Activated CD4-positive, alpha-beta T cell treated with anti-CD3 and anti-CD28 coated beads, Interleukin-2, amount 10 ng/mL, durations not matched to agents 7 days and 5 days (primary cell): ENCODE measurements around the gene WASF2. TPM values are rescaled to one million over a fixed set of nuclear protein-coding genes. Genes with fewer than 3 reads are reported as not detected.
"Not testable (repeated sequence)": the region's sequence is repeated elsewhere in the genome, so short reads cannot be mapped to it uniquely, and the experiment has no call there.

Experiments
- CTCF ChIA-PET: fragments of 350-600 bp; sonication (Branson Sonifier 250); formaldehyde crosslinking; loops from one replicate; lab custom pipeline; 2021; ENCODE audit warnings: antibody characterized with exemption; lab: Charles Lee
- POLR2A ChIA-PET: fragments of 350-600 bp; sonication (Branson Sonifier 250); formaldehyde crosslinking; loops from one replicate; lab custom pipeline; 2021; ENCODE audit warnings: antibody characterized with exemption; lab: Charles Lee
- DNase-seq: peaks from one replicate; pipeline ENCODE4 v3.0.0-alpha.2; 2020
- H3K27ac Mint-ChIP-seq: one replicate; pipeline ENCODE4 v1.8.0; 2021; ENCODE audit warnings: mild to moderate bottlenecking, moderate library complexity, mixed read lengths
- H3K27me3 Mint-ChIP-seq: one replicate; pipeline ENCODE4 v1.8.0; 2021; ENCODE audit warnings: mixed read lengths
- H3K36me3 Mint-ChIP-seq: one replicate; pipeline ENCODE4 v1.8.0; 2021; ENCODE audit warnings: low read depth, mixed read lengths
- H3K4me1 Mint-ChIP-seq: one replicate; pipeline ENCODE4 v1.8.0; 2021; ENCODE audit warnings: mixed read lengths
- H3K4me3 Mint-ChIP-seq: one replicate; pipeline ENCODE4 v1.8.0; 2021; ENCODE audit warnings: mild to moderate bottlenecking, moderate library complexity, mixed read lengths
- H3K9me3 Mint-ChIP-seq: one replicate; pipeline ENCODE4 v1.8.0; 2021; ENCODE audit warnings: mixed read lengths
- total RNA-seq, 2 experiments: library from RNA; stranded (reverse); gene quantifications; one replicate each; pipeline ENCODE4 v1.2.3, GENCODE V29; 2021

Gene WASF2
- total RNA-seq, 2 experiments from 2014 or later = 137 to 143 TPM

DNA sequence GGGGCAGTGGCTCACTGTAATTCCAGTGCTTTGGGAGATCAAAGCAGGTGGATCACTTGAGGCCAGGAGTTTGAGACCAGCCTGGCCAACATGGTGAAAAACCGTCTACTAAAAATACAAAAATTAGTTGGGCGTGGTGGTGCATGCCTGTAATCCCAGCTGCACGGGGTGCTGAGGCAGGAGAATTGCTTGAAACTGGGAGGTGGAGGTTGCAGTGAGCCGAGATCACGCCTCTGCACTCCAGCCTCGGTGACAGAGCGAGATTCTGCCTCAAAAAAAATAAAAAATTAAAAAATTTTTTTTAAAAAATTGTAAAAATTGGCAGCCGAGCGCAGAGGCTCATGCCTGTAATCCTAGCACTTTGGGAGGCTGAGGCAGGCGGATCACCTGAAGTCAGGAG lies 31.4 kb downstream of the WASF2 start:
- not testable (repeated sequence) for H3K27ac Mint-ChIP-seq, H3K4me3 Mint-ChIP-seq, DNase-seq, H3K27me3 Mint-ChIP-seq, H3K9me3 Mint-ChIP-seq
- peaks cover 34% of the 10 kb centered on the region for H3K4me1 Mint-ChIP-seq
- H3K36me3 Mint-ChIP-seq = peaks cover 11% of the 10 kb centered on the region
- CTCF ChIA-PET = interaction anchor here (0.8 kb wide), 1 partner anchor 65 kb away, joined by 3 read pairs; no protein-coding TSS in a partner anchor
- POLR2A ChIA-PET = interaction anchor here (0.7 kb wide), 1 partner anchor 30 kb away, joined by 4 read pairs; no protein-coding TSS in a partner anchor

DNA sequence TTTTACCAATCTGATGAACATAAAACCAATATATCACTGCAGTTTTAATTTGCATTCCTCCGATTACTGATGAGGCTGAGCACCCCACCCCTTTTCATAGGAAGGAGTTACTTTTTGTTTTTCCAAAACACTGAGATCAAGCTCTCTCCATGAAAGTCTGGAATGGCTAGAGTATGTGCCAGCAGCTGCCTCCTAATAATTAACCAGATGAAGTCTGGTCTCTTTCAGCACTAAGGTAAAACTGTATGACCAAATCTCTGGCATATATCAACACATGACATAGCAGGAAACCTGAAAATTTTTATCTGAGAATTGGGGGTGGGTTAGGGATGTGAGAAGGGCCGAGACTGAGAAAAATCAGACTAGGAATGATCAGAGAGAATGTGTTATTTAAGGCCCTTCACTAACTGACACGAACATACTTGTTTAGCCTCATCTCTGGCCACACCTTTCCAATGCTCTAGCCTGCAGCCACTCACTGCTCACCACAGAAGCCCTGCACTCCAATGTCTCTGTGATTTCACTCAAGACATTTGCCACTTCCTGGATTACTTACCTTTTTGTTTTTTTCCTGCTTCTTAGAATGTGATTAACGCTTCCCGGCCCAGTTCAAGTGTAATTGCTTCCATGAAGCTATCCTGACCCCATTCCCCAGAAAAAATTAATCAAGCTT lies 34.7 kb downstream of the WASF2 start:
- CTCF ChIA-PET = interaction anchor here (0.6 to 1.6 kb wide), 9 partner anchors 10 to 209 kb away, joined by 3 read pairs; partner anchors contain the start of gene WASF2
- Mint-ChIP-seq H3K4me1 (peaks cover 41% of the 10 kb centered on the region), H3K4me3 (peak overlapping the region; percentile 31), H3K27me3 (no peaks in the 10 kb centered on the region), H3K27ac (peak overlapping the region; percentile 85), H3K9me3 (no peaks in the 10 kb centered on the region), H3K36me3 (peaks cover 17% of the 10 kb centered on the region)
- POLR2A ChIA-PET = interaction anchor here (0.6 kb wide), 1 partner anchor 24 kb away, joined by 3 read pairs; no protein-coding TSS in a partner anchor
- peak; percentile 50 for DNase-seq

DNA sequence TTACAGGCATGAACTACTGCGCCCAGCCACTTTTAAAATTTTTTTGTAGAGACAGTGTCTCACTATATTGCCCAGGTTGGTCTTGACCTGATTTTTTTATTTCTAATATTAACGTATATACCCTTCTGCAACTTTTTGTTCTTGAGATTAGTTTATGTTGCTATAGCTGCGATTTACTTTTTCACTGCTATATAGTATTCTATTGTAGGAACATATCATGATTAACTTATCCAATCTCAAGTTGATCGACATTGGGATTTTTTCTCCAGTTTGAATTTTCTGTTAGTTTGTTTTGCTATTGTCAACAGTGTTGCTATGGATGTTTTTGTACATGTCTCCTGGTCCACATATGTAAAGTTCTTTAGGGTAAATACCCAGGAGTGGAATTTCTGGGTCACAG lies 35.4 kb downstream of the WASF2 start:
- CTCF ChIA-PET = interaction anchor here (0.8 to 1.5 kb wide), 6 partner anchors 11 to 209 kb away, joined by 3 to 4 read pairs (median 3); no protein-coding TSS in a partner anchor
- POLR2A ChIA-PET = no interaction called here
- Mint-ChIP-seq H3K27me3 (no peaks in the 10 kb centered on the region), H3K4me3 (no peak overlapping the region), H3K27ac (peak overlapping the region; percentile 85), H3K36me3 (peaks cover 23% of the 10 kb centered on the region), H3K4me1 (peaks cover 41% of the 10 kb centered on the region), H3K9me3 (no peaks in the 10 kb centered on the region)
- DNase-seq = no peak

DNA sequence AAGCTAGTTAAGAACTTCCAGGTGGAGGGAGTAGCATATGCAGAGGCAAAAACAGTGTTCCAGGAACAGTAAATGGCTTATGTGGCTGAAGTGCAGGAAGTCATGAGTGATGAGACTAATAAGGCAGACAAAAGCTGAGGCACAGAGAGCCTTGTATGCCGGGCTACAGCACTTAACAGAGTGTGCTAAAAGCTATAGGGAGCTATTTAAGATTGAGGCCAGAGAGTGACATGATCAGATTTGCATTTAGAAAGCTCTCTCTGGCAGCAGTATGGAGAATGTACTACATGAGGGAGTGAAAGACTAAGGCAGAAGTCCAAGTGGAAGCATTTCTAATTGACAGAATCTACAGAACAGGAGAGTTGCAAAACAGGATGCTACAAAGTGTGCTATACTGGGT lies 38.6 kb downstream of the WASF2 start:
- H3K4me3 Mint-ChIP-seq = no peak overlapping the region
- no peaks in the 10 kb centered on the region for H3K27me3 Mint-ChIP-seq
- peaks cover 48% of the 10 kb centered on the region for H3K4me1 Mint-ChIP-seq
- H3K36me3 Mint-ChIP-seq = peaks cover 37% of the 10 kb centered on the region
- ChIA-PET CTCF (interaction anchor here (0.9 to 1.7 kb wide), 5 partner anchors 11 to 18 kb away, joined by 3 to 6 read pairs (median 4); no protein-coding TSS in a partner anchor), POLR2A (no interaction called here)
- peak overlapping the region; percentile 22 for H3K27ac Mint-ChIP-seq
- no peaks in the 10 kb centered on the region for H3K9me3 Mint-ChIP-seq
- no peak for DNase-seq

DNA sequence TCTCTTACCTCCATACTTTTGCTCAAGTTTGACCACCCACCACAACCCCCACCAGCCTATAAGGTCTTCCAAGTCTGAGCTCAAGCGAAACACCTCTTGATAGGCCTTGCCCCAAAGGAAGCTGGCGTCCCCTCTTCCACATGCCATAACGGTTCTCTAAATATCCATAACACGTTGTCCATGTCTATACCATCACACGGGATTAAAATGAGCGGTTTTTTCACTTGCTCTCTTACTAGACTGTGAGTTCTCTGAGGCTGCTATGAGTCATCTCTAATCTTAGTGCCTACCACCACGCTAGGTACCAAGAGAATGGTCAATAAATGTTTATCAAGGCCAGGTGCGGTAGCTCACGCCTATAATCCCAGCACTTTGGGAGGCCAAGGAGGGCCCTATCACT lies 41.0 kb downstream of the WASF2 start:
- Mint-ChIP-seq H3K9me3 (no peaks in the 10 kb centered on the region), H3K36me3 (peaks cover 35% of the 10 kb centered on the region), H3K27ac (no peak overlapping the region), H3K4me3 (no peak overlapping the region), H3K27me3 (no peaks in the 10 kb centered on the region), H3K4me1 (peaks cover 45% of the 10 kb centered on the region)
- POLR2A ChIA-PET = no interaction called here
- CTCF ChIA-PET = interaction anchor here (1.0 to 1.6 kb wide), 2 partner anchors 15 to 69 kb away, joined by 3 to 5 read pairs; no protein-coding TSS in a partner anchor
- DNase-seq = no peak

DNA sequence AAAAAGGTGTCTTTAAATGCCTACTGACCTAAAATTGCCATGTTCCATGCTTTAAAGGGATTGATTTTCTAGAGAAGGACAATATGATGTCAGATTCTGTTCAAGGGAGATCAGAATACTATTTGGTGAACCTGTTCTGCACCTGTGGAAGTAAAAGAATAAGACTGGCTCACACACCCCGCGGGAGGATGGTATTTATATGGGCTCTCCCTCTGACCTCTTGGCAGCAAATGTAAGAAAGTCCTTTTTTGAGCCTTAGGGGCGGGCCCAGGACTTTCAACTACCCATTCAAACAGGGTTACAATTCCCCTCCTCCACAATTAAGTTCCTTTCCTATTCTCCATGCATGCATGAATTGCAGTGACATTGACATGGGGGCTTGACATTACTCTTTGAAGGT lies 42.1 kb downstream of the WASF2 start:
- no peak for DNase-seq
- CTCF ChIA-PET = interaction anchor here (1.4 kb wide), 1 partner anchor 12 kb away, joined by 4 read pairs; no protein-coding TSS in a partner anchor
- POLR2A ChIA-PET = no interaction called here
- Mint-ChIP-seq H3K27ac (no peak overlapping the region), H3K9me3 (no peaks in the 10 kb centered on the region), H3K4me3 (no peak overlapping the region), H3K4me1 (peaks cover 47% of the 10 kb centered on the region), H3K36me3 (peaks cover 35% of the 10 kb centered on the region), H3K27me3 (no peaks in the 10 kb centered on the region)

DNA sequence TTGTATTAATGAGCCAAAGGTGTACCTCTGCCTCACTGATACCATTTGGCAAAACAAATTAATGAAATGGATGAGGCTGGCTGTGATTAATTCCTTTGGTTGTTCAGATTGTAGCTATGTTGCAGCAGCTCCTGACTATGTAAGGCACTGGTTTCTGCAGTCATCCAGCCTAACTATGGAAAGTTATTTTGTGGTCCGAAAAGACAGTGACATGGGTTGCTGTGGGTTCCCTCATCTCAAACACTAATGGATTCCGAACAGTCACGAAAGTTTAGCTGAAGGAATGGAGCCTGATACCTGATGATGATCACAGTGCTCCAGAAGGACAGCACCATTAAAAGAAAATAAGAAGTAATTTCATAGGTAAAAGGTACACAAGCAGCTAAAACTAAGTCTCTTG lies 42.6 kb downstream of the WASF2 start:
- ChIA-PET POLR2A (no interaction called here), CTCF (interaction anchor here (0.8 to 1.6 kb wide), 5 partner anchors 9 to 47 kb away, joined by 3 to 11 read pairs (median 4); no protein-coding TSS in a partner anchor)
- Mint-ChIP-seq H3K27ac (no peak overlapping the region), H3K27me3 (no peaks in the 10 kb centered on the region), H3K4me1 (peaks cover 47% of the 10 kb centered on the region), H3K4me3 (no peak overlapping the region), H3K9me3 (no peaks in the 10 kb centered on the region), H3K36me3 (peaks cover 35% of the 10 kb centered on the region)
- no peak for DNase-seq

DNA sequence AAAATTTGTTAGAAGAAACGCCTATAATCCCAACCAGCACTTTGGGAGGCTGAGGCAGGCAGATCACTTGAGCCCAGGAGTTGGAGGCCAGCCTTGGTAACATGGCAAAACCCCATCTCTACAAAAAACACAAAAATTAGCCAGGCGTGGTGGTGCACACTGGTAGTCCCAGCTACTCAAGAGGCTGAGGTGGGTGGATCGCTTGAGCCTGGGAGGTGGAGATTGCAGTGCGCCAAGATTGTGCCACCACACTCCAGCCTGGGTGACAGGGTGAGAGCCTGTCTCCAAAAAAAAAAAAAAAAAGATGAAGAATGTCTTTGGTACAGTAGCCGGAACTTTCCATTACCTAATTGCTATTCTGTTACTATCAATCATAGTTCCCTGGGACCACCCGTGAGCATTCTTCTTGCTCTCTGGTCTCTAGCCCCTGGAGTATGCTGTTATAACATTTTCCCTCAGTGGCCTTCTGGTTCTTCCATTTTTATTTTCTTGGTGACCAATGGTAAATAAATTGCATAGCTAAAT lies 43.4 kb downstream of the WASF2 start:
- CTCF ChIA-PET = interaction anchor here (0.6 to 1.6 kb wide), 8 partner anchors 8 to 242 kb away, joined by 3 to 11 read pairs (median 4); no protein-coding TSS in a partner anchor
- DNase-seq = no peak
- Mint-ChIP-seq H3K4me1 (peaks cover 44% of the 10 kb centered on the region), H3K27me3 (no peaks in the 10 kb centered on the region), H3K36me3 (peaks cover 35% of the 10 kb centered on the region), H3K9me3 (no peaks in the 10 kb centered on the region), H3K27ac (no peak overlapping the region), H3K4me3 (no peak overlapping the region)
- POLR2A ChIA-PET = interaction anchor here (0.8 kb wide), 1 partner anchor 26 kb away, joined by 4 read pairs; no protein-coding TSS in a partner anchor

DNA sequence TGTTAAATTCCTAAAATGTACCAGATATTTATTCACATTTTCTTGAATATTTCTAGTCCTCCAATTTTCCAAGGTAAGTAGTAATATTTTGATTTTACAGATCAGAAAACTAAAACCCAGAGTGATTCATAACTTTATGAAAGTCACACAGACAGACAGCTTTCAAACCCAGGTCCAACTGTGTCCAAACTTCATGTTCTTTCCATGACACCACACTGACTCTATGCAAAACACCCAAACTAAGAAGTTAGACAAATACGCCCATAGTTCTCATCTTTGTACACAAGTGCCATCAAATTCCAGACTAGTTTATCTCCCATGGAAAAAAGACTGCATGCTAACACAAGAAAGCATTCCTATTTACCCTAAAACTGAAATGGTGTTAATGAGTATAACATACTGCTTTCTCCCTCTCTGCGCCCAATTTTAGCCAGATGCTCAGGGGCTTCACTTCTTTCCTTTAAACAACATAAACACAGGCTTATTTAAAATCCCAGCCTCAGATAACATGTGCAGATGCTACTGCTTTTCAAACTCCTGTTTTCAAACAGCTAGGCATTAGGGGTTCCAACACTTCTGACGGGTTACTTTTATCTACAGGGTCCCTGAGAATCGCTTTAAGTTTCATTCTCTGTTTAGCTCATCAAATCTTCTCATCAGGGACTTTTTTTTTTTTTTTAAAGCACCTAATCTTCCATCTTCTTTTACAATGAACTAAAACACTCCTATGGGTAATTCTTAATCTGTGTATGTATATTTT lies 44.6 kb downstream of the WASF2 start:
- H3K4me3 Mint-ChIP-seq = peak overlapping the region; percentile 1
- H3K27me3 Mint-ChIP-seq = no peaks in the 10 kb centered on the region
- CTCF ChIA-PET = interaction anchor here (0.7 to 1.5 kb wide), 7 partner anchors 9 to 834 kb away, joined by 3 to 10 read pairs (median 4); no protein-coding TSS in a partner anchor
- POLR2A ChIA-PET = interaction anchor here (0.5 to 1.1 kb wide), 5 partner anchors 9 to 310 kb away, joined by 3 to 8 read pairs (median 3); no protein-coding TSS in a partner anchor
- H3K36me3 Mint-ChIP-seq = peaks cover 32% of the 10 kb centered on the region
- H3K27ac Mint-ChIP-seq = peak overlapping the region; percentile 68
- H3K9me3 Mint-ChIP-seq = no peaks in the 10 kb centered on the region
- no peak for DNase-seq
- H3K4me1 Mint-ChIP-seq = peaks cover 37% of the 10 kb centered on the region

DNA sequence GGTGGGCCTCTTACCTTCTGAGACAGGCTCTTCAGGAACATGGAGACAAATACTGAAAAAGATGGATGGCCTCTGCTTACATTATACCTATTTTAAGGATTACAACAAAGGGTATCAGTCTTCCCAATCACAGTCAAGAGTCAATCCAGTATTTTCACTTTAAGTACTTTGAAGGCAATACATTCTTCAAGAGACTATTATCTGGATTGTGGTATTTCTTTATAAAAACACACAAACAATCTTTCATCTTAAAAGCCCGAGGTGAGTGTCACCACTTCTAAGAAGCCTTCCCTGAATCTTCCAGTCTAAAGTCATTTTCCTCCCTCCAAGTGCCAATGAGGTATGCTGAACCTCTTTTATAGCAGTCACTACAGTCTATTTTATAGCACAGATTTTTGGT lies 45.3 kb downstream of the WASF2 start:
- ChIA-PET POLR2A (interaction anchor here (1.1 kb wide), 1 partner anchor 21 kb away, joined by 3 read pairs; no protein-coding TSS in a partner anchor), CTCF (interaction anchor here (1.1 to 1.5 kb wide), 2 partner anchors 8 to 21 kb away, joined by 3 to 10 read pairs; no protein-coding TSS in a partner anchor)
- DNase-seq = no peak
- H3K9me3 Mint-ChIP-seq = no peaks in the 10 kb centered on the region
- H3K36me3 Mint-ChIP-seq = peaks cover 33% of the 10 kb centered on the region
- no peak overlapping the region for H3K4me3 Mint-ChIP-seq
- peak overlapping the region; percentile 68 for H3K27ac Mint-ChIP-seq
- no peaks in the 10 kb centered on the region for H3K27me3 Mint-ChIP-seq
- peaks cover 36% of the 10 kb centered on the region for H3K4me1 Mint-ChIP-seq

DNA sequence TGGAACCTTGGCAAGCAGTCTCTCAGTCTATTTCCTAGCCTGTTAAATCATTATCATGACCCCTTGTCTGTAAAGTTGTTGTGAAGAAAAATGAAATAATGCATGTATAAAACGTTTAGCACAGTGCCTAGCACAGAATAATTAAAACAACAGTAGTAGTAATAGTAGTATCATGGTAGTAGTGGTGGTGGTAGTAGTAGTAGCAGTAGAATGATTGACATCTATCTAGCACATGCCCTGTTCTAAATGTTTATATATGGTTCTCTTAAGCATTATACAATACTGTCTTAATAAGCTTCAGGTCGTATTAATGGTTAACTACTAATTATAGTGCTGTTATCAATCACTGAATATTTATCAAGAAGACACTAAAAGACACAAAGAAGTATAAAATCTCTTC lies 50.8 kb downstream of the WASF2 start:
- Mint-ChIP-seq H3K4me3 (no peak overlapping the region), H3K27ac (no peak overlapping the region), H3K9me3 (peaks cover 5% of the 10 kb centered on the region), H3K36me3 (peaks cover 40% of the 10 kb centered on the region), H3K4me1 (peaks cover 59% of the 10 kb centered on the region), H3K27me3 (no peaks in the 10 kb centered on the region)
- CTCF ChIA-PET = interaction anchor here (0.5 to 1.5 kb wide), 8 partner anchors 7 to 543 kb away, joined by 3 to 11 read pairs (median 4); no protein-coding TSS in a partner anchor
- DNase-seq = no peak
- POLR2A ChIA-PET = no interaction called here

DNA sequence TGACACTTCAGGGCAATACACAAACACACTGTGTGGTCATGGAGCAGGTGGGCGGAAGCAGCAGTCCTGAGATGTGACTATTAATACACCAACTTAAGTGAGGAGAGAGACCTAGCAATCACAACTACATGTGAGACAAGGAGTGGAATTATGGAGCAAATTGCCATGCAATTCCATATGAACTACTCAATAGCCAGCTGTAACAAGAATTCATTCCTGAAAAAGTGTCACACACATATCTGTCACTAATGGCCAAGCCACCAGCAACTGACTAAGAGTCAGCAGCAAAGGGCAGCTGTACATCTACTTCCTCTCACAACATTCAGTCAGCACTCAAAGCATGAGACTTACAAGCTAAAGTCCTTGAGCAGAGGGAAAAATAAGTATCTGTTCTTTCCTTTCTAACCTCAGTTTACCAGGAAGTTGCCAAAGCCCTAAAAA lies 51.3 kb downstream of the WASF2 start:
- Mint-ChIP-seq H3K9me3 (peaks cover 5% of the 10 kb centered on the region), H3K27me3 (no peaks in the 10 kb centered on the region), H3K27ac (no peak overlapping the region), H3K4me1 (peaks cover 58% of the 10 kb centered on the region), H3K36me3 (peaks cover 36% of the 10 kb centered on the region), H3K4me3 (no peak overlapping the region)
- ChIA-PET POLR2A (no interaction called here), CTCF (interaction anchor here (0.5 to 1.5 kb wide), 6 partner anchors 8 to 407 kb away, joined by 3 to 11 read pairs (median 4); no protein-coding TSS in a partner anchor)
- DNase-seq = no peak
